Choroid plexus epithelial cell (primary cell): Measurements from ENCODE around the gene ANKRD13A.
A peak's percentile ranks its signal among the peaks of the same experiment; 100 is the strongest.

ENCODE experiments used
- DNase-seq: peaks from one replicate; pipeline ENCODE4 v3.0.0-alpha.2; 2010; ENCODE audit warnings: low read depth
- H3K4me3 ChIP-seq: 2 replicates; pipeline ENCODE4 v1.5.1; 2011; ENCODE audit warnings: low read depth, mild to moderate bottlenecking, control low read depth, low read length, moderate library complexity
- CTCF ChIP-seq: conservative IDR thresholded peaks from 2 replicates; pipeline ENCODE4 v1.5.1; 2011; ENCODE audit warnings: low read depth, mild to moderate bottlenecking, control low read depth, inconsistent platforms, low read length, moderate library complexity

Gene ANKRD13A

GRCh38 chr12:110020956-110021355 is 21.7 kb downstream of the ANKRD13A start:
- no peak for DNase-seq
- TF ChIP-seq CTCF, result no peak
- H3K4me3 ChIP-seq, result no peak overlapping the region

GRCh38 chr12:110023059-110023980 is 24.1 kb downstream of the ANKRD13A start:
- H3K4me3 ChIP-seq, result no peak overlapping the region
- DNase-seq, result peak; percentile 37
- TF ChIP-seq CTCF, result no peak

DNA sequence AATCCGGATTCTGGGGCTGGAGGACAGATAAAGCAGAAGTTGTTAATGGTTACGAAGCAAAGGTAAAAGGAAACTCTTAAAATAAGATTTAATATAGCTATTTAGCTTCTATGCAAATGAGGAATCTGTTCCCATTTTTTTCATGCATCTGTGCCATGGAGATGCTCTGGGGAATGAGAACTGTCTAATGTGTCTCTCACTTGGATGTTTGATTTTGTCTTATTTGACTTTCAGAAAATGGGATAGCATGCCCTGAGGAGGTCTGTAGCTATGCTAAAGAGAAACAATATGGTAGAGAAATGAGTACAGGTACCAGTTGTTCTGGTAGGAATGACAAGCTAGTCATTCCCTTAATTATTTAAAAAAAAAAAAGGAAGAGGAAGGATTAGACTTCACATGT is 24.8 kb downstream of the ANKRD13A start:
- DNase-seq, result no peak
- no peak overlapping the region for H3K4me3 ChIP-seq
- TF ChIP-seq CTCF, result no peak

DNA sequence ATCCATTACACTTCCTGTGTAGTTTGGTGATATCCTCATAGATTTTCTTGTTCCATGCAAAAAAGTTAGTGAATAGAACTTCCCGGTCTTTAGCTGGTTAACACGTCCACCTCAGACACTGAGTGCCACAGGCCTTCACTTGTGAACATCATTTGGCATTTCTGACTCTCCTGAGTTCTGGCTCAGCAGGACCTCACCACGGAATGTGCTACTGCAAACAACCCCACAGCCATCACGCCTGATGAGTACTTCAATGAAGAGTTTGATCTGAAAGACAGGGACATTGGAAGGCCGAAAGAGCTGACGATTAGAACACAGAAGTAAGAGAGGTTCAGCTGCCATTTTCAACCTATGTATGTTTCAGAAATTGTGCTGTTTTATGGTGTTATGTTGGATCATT is 29.1 kb downstream of the ANKRD13A start:
- DNase-seq, result peak; percentile 59
- H3K4me3 ChIP-seq, result no peak overlapping the region
- TF ChIP-seq CTCF, result no peak

- DNase-seq, result no peak
- TF ChIP-seq CTCF, result no peak
- no peak overlapping the region for H3K4me3 ChIP-seq
Measured at GRCh38 chr12:110029290-110029815, 30.1 kb downstream of the ANKRD13A start.

DNA sequence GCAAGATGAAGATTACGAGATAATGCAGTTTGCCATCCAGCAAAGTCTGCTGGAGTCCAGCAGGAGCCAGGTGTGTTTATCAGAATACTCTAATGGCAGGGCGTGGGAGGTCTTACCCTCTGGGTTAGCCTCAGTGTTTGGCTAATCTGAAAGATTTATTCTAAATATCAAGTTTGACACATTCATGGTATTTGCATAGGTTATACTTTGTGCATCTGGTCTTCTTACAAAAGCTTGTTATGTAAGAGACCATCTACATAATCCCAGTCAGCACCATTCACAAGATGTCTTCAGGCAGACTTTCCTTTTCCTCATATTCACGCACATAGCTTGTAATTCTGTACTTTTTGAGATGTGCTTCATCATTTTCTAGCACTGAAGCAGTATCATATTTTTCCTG is 34.7 kb downstream of the ANKRD13A start:
- H3K4me3 ChIP-seq, result no peak overlapping the region
- no peak for DNase-seq
- no peak for TF ChIP-seq CTCF
